Measurements from ENCODE around the gene RNF181. TPM values are rescaled to one million over a fixed set of nuclear protein-coding genes. Genes with fewer than 3 reads are reported as not detected.

Gene RNF181
- polyA plus RNA-seq, 1 of the 3 experiments (the other 2 are of a cell fraction): 312 TPM

DNA sequence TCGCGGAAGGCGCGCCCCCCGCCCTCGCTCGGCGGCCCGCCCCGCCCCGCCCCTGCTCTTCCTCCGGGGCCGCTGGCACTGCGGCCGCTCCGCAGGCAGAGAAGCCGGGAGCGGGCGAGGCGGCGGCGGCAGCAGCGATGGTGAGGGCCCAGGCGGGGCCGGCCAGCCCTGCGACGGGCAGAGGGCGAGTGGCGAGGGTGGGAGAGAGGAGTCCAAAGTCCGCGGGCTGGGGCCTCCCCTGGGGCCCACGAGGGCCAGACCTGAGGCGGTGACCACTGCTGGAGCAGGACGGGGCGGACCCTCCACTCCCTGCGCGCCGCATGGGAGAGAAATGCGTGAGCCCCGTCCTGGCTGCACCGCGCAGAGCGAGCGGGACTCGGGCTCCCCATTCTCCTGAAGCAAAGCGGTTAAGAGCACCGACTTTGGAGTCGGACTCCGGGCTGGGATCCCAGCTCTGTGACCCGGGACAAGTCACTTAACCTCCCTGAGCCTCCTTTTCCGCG is 11.1 kb upstream of the RNF181 start, which contains the start of gene VAMP5:
Gene VAMP5, plus strand, starts transcription at position 78 of the 503 bp plus-strand sequence. Its CDS starts 60 bp downstream, at position 138.
- Histone ChIP-seq H3K4me2 (peak within 1 kb of the TSS; percentile 19; the same call in 1 of the 2 replicates), H4K20me1 (ENCODE audit: insufficient read depth) (no peaks in the 10 kb centered on the region), H3K27me3 (ENCODE audit: insufficient read depth) (no peaks in the 10 kb centered on the region), H3K9ac (no peak within 1 kb of the TSS), H3K36me3 (replicated peaks in 1 of 2; ENCODE audit: control insufficient read depth in 1 of 2, insufficient read depth in 2 of 2, low read length in 1 of 2) (no peaks in the 10 kb centered on the region), H3K9me3 (no peaks in the 10 kb centered on the region), H3K4me3 (ENCODE audit: low read depth in 2 of 2, low read length in 1 of 2) (peak within 1 kb of the TSS in 1 of 2 experiments; percentile 24; a peak in 1 of 4 replicates), H3K9me2 (no peaks in the 10 kb centered on the region), H3K79me2 (ENCODE audit: insufficient read depth) (no peaks in the 10 kb centered on the region), H3K4me1 (ENCODE audit: control insufficient read depth in 1 of 2, insufficient read depth in 2 of 2, low read depth in 1 of 2, low read length in 1 of 2) (peaks cover 10 to 11% of the 10 kb centered on the region in 2 experiments; a peak in 2 of 4 replicates), H3F3A (replicated peaks; ENCODE audit: insufficient read depth) (no peaks in the 10 kb centered on the region), H2AFZ (ENCODE audit: low read depth) (peak within 1 kb of the TSS; percentile 86), H3K27ac (ENCODE audit: low read depth in 2 of 2, low read length in 1 of 2) (peak within 1 kb of the TSS in 1 of 2 experiments; percentile 14; a peak in 1 of 4 replicates)
- TF ChIP-seq, protein P1, sequence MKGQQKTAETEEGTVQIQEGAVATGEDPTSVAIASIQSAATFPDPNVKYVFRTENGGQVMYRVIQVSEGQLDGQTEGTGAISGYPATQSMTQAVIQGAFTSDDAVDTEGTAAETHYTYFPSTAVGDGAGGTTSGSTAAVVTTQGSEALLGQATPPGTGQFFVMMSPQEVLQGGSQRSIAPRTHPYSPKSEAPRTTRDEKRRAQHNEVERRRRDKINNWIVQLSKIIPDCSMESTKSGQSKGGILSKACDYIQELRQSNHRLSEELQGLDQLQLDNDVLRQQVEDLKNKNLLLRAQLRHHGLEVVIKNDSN (IDR thresholded peaks at IDR 0.05; ENCODE audit: borderline replicate concordance, low read depth): no peak
- TF ChIP-seq FOXJ3 (CRISPR knock-in tag; IDR thresholded peaks at IDR 0.05) (no peak), MEF2A (IDR thresholded peaks at IDR 0.05; ENCODE audit: borderline replicate concordance, low read depth) (no peak), ELF1 (IDR thresholded peaks at IDR 0.05) (no peak), TEAD4 (IDR thresholded peaks at IDR 0.05; ENCODE audit: borderline replicate concordance, insufficient read depth) (no peak), JUND (IDR thresholded peaks at IDR 0.05) (no peak), RAD21 (IDR thresholded peaks at IDR 0.05; ENCODE audit: low read length) (no peak), RCOR1 (IDR thresholded peaks at IDR 0.05; ENCODE audit: low read length) (no peak), RFX5 (IDR thresholded peaks at IDR 0.05; ENCODE audit: low read length) (no peak), EP300 (IDR thresholded peaks at IDR 0.05; ENCODE audit: borderline replicate concordance in 1 of 2, low read depth in 1 of 2, low read length in 1 of 2) (no peak), SMC3 (IDR thresholded peaks at IDR 0.05; ENCODE audit: low read depth, low read length) (no peak), FOXM1 (IDR thresholded peaks at IDR 0.05; ENCODE audit: low read depth) (no peak), NFIC (IDR thresholded peaks at IDR 0.05; ENCODE audit: borderline replicate concordance) (no peak), SIN3A (IDR thresholded peaks at IDR 0.05; ENCODE audit: borderline replicate concordance, low read depth, low read length) (no peak), YY1 (IDR thresholded peaks at IDR 0.05; ENCODE audit: low read depth) (no peak)
- TF ChIP-seq, protein P2, sequence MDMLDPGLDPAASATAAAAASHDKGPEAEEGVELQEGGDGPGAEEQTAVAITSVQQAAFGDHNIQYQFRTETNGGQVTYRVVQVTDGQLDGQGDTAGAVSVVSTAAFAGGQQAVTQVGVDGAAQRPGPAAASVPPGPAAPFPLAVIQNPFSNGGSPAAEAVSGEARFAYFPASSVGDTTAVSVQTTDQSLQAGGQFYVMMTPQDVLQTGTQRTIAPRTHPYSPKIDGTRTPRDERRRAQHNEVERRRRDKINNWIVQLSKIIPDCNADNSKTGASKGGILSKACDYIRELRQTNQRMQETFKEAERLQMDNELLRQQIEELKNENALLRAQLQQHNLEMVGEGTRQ (IDR thresholded peaks at IDR 0.05; ENCODE audit: borderline replicate concordance, low read depth, low read length): no peak
- TF ChIP-seq, protein P3, sequence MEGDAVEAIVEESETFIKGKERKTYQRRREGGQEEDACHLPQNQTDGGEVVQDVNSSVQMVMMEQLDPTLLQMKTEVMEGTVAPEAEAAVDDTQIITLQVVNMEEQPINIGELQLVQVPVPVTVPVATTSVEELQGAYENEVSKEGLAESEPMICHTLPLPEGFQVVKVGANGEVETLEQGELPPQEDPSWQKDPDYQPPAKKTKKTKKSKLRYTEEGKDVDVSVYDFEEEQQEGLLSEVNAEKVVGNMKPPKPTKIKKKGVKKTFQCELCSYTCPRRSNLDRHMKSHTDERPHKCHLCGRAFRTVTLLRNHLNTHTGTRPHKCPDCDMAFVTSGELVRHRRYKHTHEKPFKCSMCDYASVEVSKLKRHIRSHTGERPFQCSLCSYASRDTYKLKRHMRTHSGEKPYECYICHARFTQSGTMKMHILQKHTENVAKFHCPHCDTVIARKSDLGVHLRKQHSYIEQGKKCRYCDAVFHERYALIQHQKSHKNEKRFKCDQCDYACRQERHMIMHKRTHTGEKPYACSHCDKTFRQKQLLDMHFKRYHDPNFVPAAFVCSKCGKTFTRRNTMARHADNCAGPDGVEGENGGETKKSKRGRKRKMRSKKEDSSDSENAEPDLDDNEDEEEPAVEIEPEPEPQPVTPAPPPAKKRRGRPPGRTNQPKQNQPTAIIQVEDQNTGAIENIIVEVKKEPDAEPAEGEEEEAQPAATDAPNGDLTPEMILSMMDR (IDR thresholded peaks at IDR 0.05): no peak
- TF ChIP-seq, protein P4, sequence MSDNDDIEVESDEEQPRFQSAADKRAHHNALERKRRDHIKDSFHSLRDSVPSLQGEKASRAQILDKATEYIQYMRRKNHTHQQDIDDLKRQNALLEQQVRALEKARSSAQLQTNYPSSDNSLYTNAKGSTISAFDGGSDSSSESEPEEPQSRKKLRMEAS (IDR thresholded peaks at IDR 0.05; ENCODE audit: low read depth): no peak
- CTCF ChIA-PET: interaction anchor here (1.2 to 1.4 kb wide), 3 partner anchors 11 to 163 kb away, joined by 3 to 5 read pairs (median 4); partner anchors contain the start of gene RNF181
- 75% methylated on average over 36 of the region's 52 CpGs for WGBS (ENCODE audit: low lambda C conversion rate)
- peak; percentile 85 for DNase-seq
- POLR2A ChIA-PET: interaction anchor here (0.6 kb wide), 2 partner anchors 15 to 16 kb away, joined by 3 to 6 read pairs; no protein-coding TSS in a partner anchor
